ENCODE results near the gene TMEM242.

GRCh38 chr6:157361886-157362285 is 38.6 kb upstream of the TMEM242 start:
- TF ChIP-seq, protein P1, sequence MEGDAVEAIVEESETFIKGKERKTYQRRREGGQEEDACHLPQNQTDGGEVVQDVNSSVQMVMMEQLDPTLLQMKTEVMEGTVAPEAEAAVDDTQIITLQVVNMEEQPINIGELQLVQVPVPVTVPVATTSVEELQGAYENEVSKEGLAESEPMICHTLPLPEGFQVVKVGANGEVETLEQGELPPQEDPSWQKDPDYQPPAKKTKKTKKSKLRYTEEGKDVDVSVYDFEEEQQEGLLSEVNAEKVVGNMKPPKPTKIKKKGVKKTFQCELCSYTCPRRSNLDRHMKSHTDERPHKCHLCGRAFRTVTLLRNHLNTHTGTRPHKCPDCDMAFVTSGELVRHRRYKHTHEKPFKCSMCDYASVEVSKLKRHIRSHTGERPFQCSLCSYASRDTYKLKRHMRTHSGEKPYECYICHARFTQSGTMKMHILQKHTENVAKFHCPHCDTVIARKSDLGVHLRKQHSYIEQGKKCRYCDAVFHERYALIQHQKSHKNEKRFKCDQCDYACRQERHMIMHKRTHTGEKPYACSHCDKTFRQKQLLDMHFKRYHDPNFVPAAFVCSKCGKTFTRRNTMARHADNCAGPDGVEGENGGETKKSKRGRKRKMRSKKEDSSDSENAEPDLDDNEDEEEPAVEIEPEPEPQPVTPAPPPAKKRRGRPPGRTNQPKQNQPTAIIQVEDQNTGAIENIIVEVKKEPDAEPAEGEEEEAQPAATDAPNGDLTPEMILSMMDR (IDR thresholded peaks at IDR 0.05), result no peak
- TF ChIP-seq POLR2AphosphoS5 (IDR thresholded peaks at IDR 0.05), result no peak
- TF ChIP-seq POLR2A (IDR thresholded peaks at IDR 0.05), result no peak
- no peak for TF ChIP-seq EP300 (IDR thresholded peaks at IDR 0.05; ENCODE audit: low read depth)
